NCI-H2107 treated with DMSO at 0.1 percent for 48 hours (cell line): ENCODE measurements around the gene AGAP3.

Source experiments
- DNase-seq: peaks from one replicate; lab custom pipeline; 2025; ENCODE audit not compliant: unreplicated experiment; lab: John Stamatoyannopoulos, UW

The AGAP3 gene

DNA sequence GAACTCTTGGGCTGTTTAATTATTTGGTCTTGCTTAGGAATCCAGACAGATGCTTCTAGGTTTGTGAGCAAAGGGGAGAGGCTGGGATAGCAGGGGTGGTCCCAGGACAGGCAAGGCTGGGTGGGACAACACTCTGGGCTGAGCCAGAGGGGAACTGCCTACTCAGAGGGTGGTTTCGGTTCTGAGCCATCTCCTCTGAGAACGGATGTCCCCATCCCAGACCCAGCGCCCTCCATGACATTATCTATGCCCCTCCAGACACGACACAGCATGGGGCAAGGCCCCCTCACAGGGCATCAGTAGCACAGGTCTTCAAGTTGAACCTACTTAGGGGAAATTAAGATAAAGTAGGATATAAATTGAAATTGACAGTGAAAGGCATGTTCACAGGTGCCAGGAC lies 93.7 kb downstream of the AGAP3 start:
- DNase-seq = no peak

DNA sequence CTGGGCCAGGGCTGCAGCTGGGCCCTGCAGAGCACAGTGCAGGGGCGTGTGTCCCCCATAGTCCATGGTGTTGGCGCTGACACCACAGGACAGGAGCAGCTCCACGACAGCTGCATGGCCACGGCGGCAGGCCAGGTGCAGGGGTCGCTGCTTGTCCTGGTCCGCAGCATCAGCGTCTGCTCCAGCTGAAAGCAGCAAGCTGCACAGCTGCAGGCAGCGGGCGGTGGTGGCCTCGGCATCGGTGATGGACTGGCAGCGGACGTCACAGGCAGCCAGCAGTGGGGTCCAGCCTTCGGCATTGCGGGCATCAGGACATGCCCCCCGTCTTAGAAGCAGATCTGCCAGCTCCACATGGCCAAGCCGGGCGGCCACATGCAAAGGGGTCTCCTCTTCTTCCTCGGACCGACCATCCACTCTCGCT lies 94.7 kb downstream of the AGAP3 start:
- DNase-seq = no peak

DNA sequence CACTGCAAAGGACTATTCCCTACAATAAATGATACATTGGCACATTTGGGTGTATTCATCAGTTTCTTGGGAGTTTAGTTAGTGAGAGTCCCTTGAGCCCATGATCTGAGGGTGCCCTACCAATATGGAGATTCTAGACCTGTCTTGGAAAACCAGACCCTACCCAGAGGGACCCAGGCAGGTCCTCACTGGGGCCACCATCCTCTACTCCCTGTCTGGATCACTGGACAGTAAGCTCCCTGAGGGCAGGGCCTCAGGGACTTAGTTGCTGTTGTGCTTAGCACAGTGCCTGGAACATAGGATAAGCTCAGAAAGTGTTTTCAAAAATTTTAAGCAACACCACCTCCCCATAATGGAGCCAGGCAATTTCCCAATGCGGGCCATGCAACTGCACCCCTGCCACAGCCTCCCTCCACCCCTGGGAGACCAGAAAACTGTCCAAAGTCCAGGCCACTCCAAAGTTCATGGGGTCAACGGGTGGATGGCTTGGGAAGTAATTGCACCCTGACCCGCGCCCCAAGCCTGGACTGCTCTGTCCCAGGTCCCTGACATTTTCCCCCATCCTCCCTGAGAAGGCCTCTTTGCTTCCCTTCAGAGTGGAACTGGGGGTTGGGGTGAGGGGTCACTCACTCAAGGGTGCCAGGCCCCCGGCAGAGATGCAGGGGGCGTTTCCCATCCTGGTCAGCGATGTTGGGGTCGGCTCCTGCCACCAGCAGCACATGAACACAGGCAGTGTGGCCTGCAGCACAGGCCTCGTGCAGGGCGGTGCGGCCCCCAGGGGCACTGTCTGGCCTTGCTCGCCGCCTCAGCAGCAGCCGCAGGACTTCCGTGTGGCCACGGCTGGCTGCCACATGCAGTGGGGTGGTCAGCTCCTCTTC lies 99.7 kb downstream of the AGAP3 start:
- no peak for DNase-seq

DNA sequence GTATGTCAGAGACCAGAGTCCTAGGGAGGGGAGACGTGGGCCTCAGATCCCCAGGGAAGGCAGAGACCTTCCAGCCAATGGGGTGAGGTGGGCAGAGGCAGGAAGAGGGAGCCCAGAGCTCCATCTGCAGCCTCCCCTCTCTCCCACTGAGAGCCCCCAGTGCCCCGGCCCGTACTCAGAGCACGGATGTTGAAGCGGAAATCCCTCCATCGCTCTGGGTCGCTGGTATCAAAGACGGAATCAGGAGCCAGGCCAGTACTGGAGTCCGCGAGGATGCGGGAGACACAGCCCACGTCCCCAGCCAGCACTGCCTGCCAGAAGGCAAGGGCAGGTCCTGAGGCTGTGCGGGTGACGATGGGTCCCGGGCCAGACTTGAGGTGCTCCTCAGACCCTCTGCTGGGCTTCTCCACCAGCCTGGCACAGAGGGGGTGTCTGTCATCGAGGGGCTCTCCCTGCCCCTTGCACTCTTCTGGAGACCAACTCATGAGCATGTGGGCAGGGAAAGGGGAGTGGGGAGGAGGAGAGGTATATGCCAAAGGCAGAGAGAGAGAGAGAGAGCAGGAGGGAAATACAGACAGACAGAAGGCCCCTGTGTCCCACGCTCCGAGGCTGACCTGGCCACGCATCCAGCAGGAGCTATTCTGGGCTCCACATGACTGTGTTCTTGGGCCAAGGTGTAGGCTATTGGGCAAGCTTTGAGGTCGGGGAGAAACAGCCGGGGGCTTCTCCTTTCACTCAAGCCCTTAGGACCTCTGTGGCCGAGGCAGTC lies 100.5 kb downstream of the AGAP3 start, which contains the start of gene ASB10:
ASB10 (minus strand) TSS at position 611 of the 769 bp plus-strand sequence; CDS start at position 491, 120 bp downstream.
- no peak for DNase-seq

DNA sequence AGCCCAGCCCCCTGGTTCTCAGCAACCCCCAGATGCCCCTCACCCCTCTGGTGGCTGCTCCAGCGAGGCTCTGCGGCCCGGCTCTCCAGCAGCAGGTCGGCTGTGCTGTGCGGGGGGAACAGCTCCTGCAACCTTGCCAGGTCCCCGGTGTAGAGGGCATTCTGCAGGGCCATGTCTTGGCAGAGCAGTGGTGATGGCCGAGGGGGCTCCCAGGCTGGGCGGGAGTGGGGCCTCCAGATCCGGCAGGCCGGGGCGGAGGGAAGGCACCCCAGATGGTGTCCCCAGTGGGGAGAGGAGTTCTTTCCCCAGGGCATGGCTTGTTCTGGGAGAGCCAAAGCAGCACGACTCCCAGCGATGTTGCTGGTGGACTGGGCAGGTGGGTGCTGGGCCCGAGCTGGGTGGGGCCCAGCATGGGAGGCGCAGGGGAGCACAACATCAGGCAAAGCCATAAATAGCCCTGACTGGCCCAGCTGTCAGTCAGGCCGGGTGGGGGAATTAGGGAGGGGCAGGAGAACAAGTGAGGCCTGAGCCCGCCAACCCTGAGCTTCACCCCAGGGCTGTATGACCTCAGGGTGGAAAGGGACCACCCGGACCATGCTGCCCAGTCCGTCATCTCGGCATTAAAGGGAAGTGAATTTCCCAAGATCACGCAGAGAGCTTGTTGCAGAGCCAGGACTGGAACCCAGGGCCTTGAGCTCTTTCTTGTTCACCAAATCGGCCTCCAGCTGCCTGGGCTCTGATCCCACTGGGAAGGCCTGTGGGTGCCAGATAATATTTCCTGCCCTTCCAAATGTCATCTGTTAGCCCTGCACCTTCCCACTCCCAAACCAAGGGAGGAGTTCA lies 101.4 kb downstream of the AGAP3 start:
- DNase-seq = no peak

DNA sequence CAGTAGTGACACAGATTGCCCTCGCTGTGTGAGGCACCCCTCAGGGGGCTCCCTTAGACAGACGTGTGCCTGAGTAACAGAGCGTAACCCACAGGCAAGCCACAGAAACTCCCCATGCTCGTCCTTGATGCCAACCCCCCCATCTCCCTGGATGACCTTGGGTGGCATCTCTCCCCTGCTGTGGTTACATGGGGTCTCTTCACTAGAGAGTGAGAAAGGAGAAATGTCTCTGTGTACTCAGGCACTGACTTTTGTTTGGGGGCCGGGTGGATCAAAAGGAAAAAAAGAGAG lies 101.9 kb downstream of the AGAP3 start:
- DNase-seq = no peak

DNA sequence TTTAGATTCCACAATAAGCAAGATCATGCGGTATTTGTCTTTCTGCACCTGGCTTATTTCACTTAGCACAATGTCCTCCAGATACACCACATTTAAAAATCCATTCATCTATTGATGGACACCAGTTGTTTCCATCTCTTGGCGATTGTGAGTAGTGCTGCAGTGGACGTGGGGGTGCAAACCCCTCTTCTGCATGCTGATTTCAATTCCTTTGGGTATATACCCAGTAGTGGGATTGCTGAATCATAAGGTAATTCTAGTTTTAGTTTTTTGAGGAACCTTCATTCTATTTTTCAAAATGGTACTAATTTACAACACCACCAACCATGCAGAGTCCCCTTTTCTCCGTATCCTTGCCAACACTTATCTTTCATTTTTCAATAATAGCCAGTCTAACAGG lies 102.8 kb downstream of the AGAP3 start:
- DNase-seq = no peak

DNA sequence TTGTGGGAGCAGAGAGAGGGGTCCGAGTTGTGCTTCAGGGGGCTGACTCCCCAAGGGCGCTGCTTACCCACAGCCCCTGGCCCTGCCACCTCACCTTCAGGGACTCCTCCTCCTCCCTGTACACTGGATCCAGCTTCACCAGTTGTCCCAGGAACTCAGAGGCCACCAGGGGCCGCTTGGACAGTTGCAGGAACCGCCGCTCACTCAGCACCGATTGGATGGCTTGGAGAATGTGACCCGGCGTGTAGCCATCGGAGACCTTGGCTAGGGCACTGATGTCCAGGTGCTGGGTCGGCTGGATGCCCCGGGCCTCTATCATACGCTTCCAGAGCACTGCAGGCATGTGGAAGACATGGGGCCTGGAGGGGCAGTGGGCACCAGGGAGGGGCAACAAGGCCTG lies 105.3 kb downstream of the AGAP3 start:
- DNase-seq = no peak

DNA sequence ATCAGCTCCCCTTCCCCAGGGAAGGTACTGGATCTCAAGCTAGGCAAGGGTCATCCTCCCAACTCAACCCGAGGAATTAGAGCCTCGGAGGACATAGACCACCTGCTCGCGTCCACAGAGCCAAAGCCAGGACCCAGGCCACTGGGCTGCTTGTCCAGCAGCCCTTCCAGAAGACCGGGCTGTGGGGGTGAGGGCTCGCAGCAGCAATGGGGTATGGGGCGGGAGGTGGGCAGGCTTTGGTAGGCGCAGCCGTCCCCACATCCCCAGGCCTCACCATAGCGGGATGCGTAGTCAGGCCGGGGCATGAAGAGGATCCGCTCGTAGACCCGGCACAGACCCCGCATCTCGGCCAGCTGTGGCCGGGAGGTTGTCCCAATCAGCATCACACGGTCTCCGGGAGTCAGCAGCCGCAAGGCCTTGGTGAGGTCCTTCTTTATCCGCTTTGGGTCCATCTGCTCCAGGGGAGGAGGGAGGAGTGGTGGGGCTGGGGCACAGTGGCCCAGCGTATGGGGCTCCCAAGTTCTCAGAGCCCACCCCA lies 105.8 kb downstream of the AGAP3 start:
- no peak for DNase-seq

DNA sequence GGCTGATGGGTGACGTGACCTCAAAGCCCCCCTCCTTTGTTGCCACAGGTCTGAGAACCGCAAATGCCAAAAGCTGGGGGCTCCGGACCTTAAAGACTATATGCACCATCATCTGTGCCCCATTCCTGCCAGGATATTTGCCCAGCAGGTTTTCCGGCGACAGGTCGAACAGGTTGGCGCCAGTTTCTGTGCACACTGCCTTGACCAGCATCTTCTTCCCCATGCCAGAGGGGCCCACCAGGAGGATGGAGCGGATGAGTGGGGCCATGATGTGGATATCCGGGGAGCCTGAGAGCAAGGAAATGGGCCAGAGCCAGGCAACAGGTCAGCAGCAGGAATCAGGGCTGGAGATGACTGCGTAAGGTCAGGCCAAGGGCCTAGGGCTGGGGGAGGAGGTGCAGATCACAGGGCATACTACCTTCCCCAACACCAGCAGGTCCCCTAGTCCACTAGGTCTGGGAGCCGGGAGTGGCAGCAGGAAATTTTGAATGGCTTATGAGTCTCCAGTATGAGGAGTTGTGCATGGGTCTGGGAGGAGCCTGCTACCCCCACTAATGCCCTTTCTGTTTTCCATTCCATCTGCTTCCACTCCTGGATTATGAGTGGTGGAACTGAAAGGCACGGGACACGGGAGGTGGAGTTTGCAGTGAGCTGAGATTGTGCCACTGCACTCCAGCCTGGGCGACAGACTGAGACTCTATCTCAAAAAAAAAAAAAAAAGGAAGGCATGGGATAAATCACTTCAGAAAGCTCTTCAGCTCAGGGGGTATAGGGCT lies 107.1 kb downstream of the AGAP3 start:
- no peak for DNase-seq
